WERI-Rb-1 (cell line): ENCODE results near the gene RAB35.

Experiments used
- DNase-seq: peaks from one replicate; pipeline ENCODE4 v3.0.0-alpha.2; 2020
- H3K27ac ChIP-seq: fragments of 250-450 bp; sonication (Bioruptor Pico); 2 replicates; pipeline ENCODE4 v1.5.1; 2020; ENCODE audit warnings: mild to moderate bottlenecking, moderate library complexity
- H3K27me3 ChIP-seq: fragments of 250-450 bp; sonication (Bioruptor Pico); 2 replicates; pipeline ENCODE4 v1.5.1; 2021; ENCODE audit warnings: mild to moderate bottlenecking, low read depth, moderate library complexity; ENCODE audit not compliant: insufficient read depth, severe bottlenecking
- H3K36me3 ChIP-seq: fragments of 250-450 bp; sonication (Bioruptor Pico); 2 replicates; pipeline ENCODE4 v1.5.1; 2020; ENCODE audit warnings: mild to moderate bottlenecking, moderate library complexity
- H3K4me3 ChIP-seq: 2 replicates; pipeline ENCODE4 v1.5.1; 2011; ENCODE audit warnings: low read depth, mild to moderate bottlenecking, control low read depth, low read length
- H3K9me3 ChIP-seq: fragments of 250-450 bp; sonication (Bioruptor Pico); 2 replicates; pipeline ENCODE4 v1.5.1; 2021; ENCODE audit warnings: mild to moderate bottlenecking, moderate library complexity; ENCODE audit not compliant: severe bottlenecking
- TF ChIP-seq, protein P1 (sequence below): IDR thresholded peaks from 2 replicates; pipeline ENCODE4 v1.5.1; 2011; ENCODE audit warnings: low read depth, mild to moderate bottlenecking, control low read depth, inconsistent platforms, low read length

The RAB35 gene

GRCh38 chr12:120089105-120089504, 27.4 kb downstream of the RAB35 start:
- DNase-seq, result no peak
- TF ChIP-seq, protein P1, sequence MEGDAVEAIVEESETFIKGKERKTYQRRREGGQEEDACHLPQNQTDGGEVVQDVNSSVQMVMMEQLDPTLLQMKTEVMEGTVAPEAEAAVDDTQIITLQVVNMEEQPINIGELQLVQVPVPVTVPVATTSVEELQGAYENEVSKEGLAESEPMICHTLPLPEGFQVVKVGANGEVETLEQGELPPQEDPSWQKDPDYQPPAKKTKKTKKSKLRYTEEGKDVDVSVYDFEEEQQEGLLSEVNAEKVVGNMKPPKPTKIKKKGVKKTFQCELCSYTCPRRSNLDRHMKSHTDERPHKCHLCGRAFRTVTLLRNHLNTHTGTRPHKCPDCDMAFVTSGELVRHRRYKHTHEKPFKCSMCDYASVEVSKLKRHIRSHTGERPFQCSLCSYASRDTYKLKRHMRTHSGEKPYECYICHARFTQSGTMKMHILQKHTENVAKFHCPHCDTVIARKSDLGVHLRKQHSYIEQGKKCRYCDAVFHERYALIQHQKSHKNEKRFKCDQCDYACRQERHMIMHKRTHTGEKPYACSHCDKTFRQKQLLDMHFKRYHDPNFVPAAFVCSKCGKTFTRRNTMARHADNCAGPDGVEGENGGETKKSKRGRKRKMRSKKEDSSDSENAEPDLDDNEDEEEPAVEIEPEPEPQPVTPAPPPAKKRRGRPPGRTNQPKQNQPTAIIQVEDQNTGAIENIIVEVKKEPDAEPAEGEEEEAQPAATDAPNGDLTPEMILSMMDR, result no peak
- Histone ChIP-seq H3K36me3 (peaks cover 27% of the 10 kb centered on the region), H3K9me3 (no peaks in the 10 kb centered on the region), H3K4me3 (no peak overlapping the region), H3K27me3 (no peaks in the 10 kb centered on the region), H3K27ac (no peak overlapping the region)

DNA sequence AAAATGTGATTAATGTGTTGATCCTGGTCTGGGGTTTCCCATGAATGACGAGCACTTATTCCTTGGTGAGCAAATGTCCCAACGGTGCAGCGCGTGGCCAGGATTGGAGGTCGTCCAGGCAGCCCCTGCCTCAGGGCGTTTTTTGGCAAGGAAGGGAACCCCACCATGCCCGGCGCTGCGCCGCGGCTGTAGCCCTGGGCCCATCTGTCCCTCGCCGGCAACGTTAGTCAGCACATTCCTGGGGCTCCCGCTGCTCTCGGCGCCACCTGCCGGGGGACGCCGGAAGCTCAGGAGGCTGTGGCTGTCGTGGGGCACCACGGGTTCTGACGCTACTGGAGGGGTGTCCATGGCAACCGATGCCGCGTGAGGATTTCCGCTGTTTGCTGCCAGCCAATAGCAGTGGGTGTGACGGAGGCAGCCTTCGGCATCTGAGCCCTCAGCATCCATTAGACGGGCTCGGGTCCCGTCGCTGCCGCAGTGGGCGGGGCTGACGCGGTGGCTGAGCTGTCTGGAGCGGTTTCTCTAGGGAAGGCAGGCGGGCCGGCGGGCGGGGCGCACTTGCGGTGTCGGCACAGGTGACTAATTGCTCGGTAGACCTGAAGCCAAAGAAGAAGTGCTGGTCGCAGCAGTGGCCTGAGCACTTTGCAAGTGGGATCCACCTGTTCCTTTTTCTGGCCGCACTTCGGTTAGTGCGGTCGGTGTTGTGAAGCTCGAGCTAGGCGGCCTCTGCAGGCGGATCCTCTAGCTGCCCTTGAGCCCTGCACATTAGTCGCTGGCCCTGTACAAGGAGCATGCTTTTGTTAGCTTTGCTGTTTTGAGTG, 29.5 kb downstream of the RAB35 start:
- peak overlapping the region; percentile 35 for H3K27ac ChIP-seq
- TF ChIP-seq, protein P1, result peak; percentile 95
- H3K4me3 ChIP-seq, result peak overlapping the region; percentile 24
- H3K36me3 ChIP-seq, result peaks cover 27% of the 10 kb centered on the region
- DNase-seq, result peak; percentile 98
- no peaks in the 10 kb centered on the region for H3K27me3 ChIP-seq
- no peaks in the 10 kb centered on the region for H3K9me3 ChIP-seq

- Histone ChIP-seq H3K4me3 (no peak overlapping the region), H3K27ac (peak overlapping the region; percentile 35), H3K36me3 (peaks cover 31% of the 10 kb centered on the region), H3K9me3 (no peaks in the 10 kb centered on the region), H3K27me3 (no peaks in the 10 kb centered on the region)
- no peak for DNase-seq
- TF ChIP-seq, protein P1, result no peak
These were observed 30.5 kb downstream of the RAB35 start for GRCh38 chr12:120085920-120086645.

GRCh38 chr12:120081641-120082040, 34.9 kb downstream of the RAB35 start:
- Histone ChIP-seq H3K4me3 (no peak overlapping the region), H3K36me3 (peaks cover 28% of the 10 kb centered on the region), H3K9me3 (no peaks in the 10 kb centered on the region), H3K27me3 (no peaks in the 10 kb centered on the region), H3K27ac (no peak overlapping the region)
- TF ChIP-seq, protein P1, result no peak
- DNase-seq, result no peak

GRCh38 chr12:120079411-120080400, 36.8 kb downstream of the RAB35 start:
- no peaks in the 10 kb centered on the region for H3K27me3 ChIP-seq
- DNase-seq, result no peak
- H3K9me3 ChIP-seq, result no peaks in the 10 kb centered on the region
- no peak overlapping the region for H3K4me3 ChIP-seq
- H3K36me3 ChIP-seq, result peaks cover 24% of the 10 kb centered on the region
- TF ChIP-seq, protein P1, result no peak
- H3K27ac ChIP-seq, result no peak overlapping the region
